CD8-positive, alpha-beta memory T cell (primary cell): Measurements from ENCODE around the gene LIF. TPM values are rescaled to one million over a fixed set of nuclear protein-coding genes. Genes with fewer than 3 reads are reported as not detected.

ENCODE experiments used
- CTCF ChIA-PET: fragments of 350-600 bp; sonication (Branson Sonifier 250); formaldehyde crosslinking; loops from one replicate; lab custom pipeline; 2021; ENCODE audit warnings: antibody characterized with exemption; lab: Charles Lee
- POLR2A ChIA-PET: fragments of 350-600 bp; sonication (Branson Sonifier 250); formaldehyde crosslinking; loops from one replicate; lab custom pipeline; 2021; ENCODE audit warnings: antibody characterized with exemption; lab: Charles Lee
- DNase-seq, 5 donors: peaks; one replicate each; pipeline versions ENCODE4 v3.0.0 to v3.0.0-alpha.2; 2020 to 2022; ENCODE audit warnings: mixed read lengths in 1 of 5
- H3K27ac ChIP-seq: one replicate; pipeline ENCODE4 v1.7.0; 2013; ENCODE audit warnings: low read depth, mild to moderate bottlenecking, low read length, moderate library complexity
- H3K27me3 ChIP-seq: 2 replicates; pipeline ENCODE4 v1.7.0; 2013; ENCODE audit warnings: low read length, mild to moderate bottlenecking; ENCODE audit not compliant: insufficient read depth, poor library complexity, severe bottlenecking
- H3K36me3 ChIP-seq: 2 replicates; pipeline ENCODE4 v1.7.0; 2013; ENCODE audit warnings: mild to moderate bottlenecking, low read length, moderate library complexity; ENCODE audit not compliant: insufficient read depth
- H3K4me1 ChIP-seq: 2 replicates; pipeline ENCODE4 v1.7.0; 2013; ENCODE audit warnings: mild to moderate bottlenecking, low read length, moderate library complexity; ENCODE audit not compliant: insufficient read depth
- H3K4me3 ChIP-seq: 2 replicates; pipeline ENCODE4 v1.7.0; 2013; ENCODE audit warnings: mild to moderate bottlenecking, low read length
- H3K9me3 ChIP-seq: 2 replicates; pipeline ENCODE4 v1.7.0; 2013; ENCODE audit warnings: mild to moderate bottlenecking, low read length
- H3K27ac Mint-ChIP-seq, 8 donors: one replicate each; pipeline ENCODE4 v1.8.0; 2020 to 2021; ENCODE audit warnings: mixed read lengths in 8 of 8, mild to moderate bottlenecking in 6 of 8, inconsistent platforms in 3 of 8, moderate library complexity in 3 of 8
- H3K27me3 Mint-ChIP-seq, 2 donors: one replicate each; pipeline ENCODE4 v1.8.0; 2020 to 2021; ENCODE audit warnings: mixed read lengths in 2 of 2, mild to moderate bottlenecking in 1 of 2, moderate library complexity in 1 of 2
- H3K36me3 Mint-ChIP-seq, 3 donors: one replicate each; pipeline ENCODE4 v1.8.0; 2020 to 2021; ENCODE audit warnings: mixed read lengths in 3 of 3, inconsistent platforms in 1 of 3, mild to moderate bottlenecking in 1 of 3
- H3K4me1 Mint-ChIP-seq, 3 donors: one replicate each; pipeline ENCODE4 v1.8.0; 2020 to 2021; ENCODE audit warnings: mixed read lengths in 3 of 3, inconsistent platforms in 1 of 3, mild to moderate bottlenecking in 1 of 3
- H3K4me3 Mint-ChIP-seq, 7 donors: one replicate each; pipeline ENCODE4 v1.8.0; 2020 to 2021; ENCODE audit warnings: mixed read lengths in 7 of 7, mild to moderate bottlenecking in 6 of 7, moderate library complexity in 4 of 7, inconsistent platforms in 2 of 7
- H3K9me3 Mint-ChIP-seq, 5 donors: one replicate each; pipeline ENCODE4 v1.8.0; 2020 to 2022; ENCODE audit warnings: mixed read lengths in 5 of 5, mild to moderate bottlenecking in 3 of 5, moderate library complexity in 2 of 5, inconsistent platforms in 1 of 5
- polyA plus RNA-seq: library from polyadenylated mRNA; unstranded; fragments of 300-500 nt; fragmentation: Illumina TruSeq; gene quantifications from one replicate; pipeline ENCODE4 v1.2.3, GENCODE V29; 2021
- total RNA-seq, 2 experiments: library from RNA; stranded (reverse); gene quantifications; one replicate each; pipeline ENCODE4 v1.2.3, GENCODE V29; 2021

The LIF gene
- total and polyA plus RNA-seq, 3 experiments from 2014 or later, result 87.5 to 88.6 TPM; not detected in 1

DNA sequence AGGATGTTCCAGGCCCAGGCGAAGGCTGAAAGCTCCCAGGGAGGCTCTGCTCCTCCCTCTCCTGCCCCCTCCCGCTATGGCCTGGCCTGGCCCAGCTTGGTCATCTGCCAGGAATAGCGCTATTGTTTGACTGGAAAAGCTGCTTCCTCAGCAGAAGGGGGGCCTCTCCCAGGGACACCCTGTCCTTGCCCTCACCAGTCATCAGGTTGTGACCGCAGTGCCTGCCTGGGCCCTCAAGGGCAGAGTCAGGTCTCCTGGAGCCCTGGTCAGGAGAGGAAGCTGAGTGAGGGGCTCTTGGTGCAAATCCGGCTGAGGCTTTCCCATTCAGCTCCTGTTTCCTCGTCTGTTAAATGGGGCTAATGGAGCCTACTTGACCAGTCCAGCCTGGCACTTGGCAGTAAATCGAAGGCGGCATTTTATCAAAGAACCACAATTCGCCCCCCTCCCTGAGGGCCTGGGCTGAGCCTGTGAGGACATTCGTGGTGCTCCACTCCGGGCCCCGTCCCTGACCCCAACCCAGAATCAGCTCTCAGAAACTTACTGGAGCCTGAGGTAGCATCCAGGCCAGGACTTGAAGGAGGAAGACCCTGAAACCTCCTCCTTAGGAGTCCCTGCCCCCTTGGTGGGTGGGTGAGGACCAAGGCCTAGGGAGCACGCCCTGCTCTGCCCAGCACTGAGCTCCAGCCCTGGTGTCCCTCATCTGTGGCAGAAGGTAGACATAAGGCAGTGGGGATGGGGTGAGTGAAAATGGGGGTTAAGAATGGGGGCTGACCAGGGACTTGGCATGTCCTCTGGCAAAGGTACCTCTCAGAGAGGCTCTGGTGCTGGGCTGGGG is 44.7 kb upstream of the LIF start:
- ChIA-PET CTCF (interaction anchor here (0.7 to 9.0 kb wide), 11 partner anchors 9 to 195 kb away, joined by 3 to 246 read pairs (median 5); partner anchors contain the start of genes CCDC157, RNF215 and SF3A1), POLR2A (interaction anchor here (0.6 to 6.2 kb wide), 5 partner anchors 11 to 64 kb away, joined by 3 to 48 read pairs (median 45); partner anchors contain the start of genes CCDC157, SF3A1 and TBC1D10A)
- Mint-ChIP-seq H3K27me3 (peaks cover 0 to 1% of the 10 kb centered on the region in 2 donors), H3K36me3 (peaks cover 2 to 60% (median 12%) of the 10 kb centered on the region in 3 donors), H3K9me3 (no peaks in the 10 kb centered on the region), H3K4me1 (peaks cover 30 to 47% (median 32%) of the 10 kb centered on the region in 3 donors), H3K4me3 (peak overlapping the region in 3 of 7 donors; percentile 19 to 95 (median 31)), H3K27ac (peak overlapping the region in 6 of 8 donors; percentile 47 to 96 (median 90))
- peaks cover 48% of the 10 kb centered on the region for H3K4me1 ChIP-seq
- H3K9me3 ChIP-seq, result no peaks in the 10 kb centered on the region
- H3K4me3 ChIP-seq, result no peak overlapping the region
- H3K27me3 ChIP-seq, result no peaks in the 10 kb centered on the region
- no peak for DNase-seq
- no peak overlapping the region for H3K27ac ChIP-seq
- peaks cover 25% of the 10 kb centered on the region for H3K36me3 ChIP-seq

DNA sequence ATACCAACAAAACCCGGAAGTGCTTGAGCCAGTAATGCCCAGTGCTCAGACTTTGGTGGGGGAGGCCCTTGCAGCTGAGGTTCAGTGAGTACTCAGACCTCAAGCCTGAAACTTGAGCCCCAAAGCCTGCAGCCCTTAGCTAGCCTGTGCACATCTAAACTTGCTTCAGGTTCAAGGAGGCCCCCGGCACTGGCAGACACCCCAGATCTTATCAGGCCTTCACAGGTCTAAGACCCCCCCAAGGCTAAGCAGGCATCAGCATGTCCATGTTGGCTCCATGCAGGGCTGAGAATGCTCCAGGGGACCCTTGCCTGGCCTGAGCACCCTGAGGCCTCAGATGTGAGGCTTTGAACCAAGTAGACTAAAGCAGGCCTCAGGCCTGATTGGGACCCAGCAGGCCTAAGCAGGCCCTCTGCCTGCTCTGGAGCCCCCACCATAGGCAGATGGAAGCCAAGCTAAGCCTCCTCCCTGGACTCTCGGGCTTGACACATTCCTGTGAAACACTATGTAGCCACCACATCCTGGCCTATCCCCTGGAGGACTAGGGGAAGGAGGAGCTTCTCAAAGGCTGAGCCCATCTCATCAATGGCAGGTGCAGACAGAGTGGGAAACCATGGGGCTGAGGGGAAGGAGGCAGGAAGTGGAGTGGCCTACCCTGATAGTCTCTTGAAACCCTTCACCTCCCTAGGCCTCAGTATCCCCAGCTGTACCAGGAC is 43.9 kb upstream of the LIF start:
- no peaks in the 10 kb centered on the region for H3K9me3 Mint-ChIP-seq
- peaks cover 0 to 1% of the 10 kb centered on the region in 2 donors for H3K27me3 Mint-ChIP-seq
- peak overlapping the region; percentile 87 to 97 (median 94) for H3K27ac Mint-ChIP-seq

DNA sequence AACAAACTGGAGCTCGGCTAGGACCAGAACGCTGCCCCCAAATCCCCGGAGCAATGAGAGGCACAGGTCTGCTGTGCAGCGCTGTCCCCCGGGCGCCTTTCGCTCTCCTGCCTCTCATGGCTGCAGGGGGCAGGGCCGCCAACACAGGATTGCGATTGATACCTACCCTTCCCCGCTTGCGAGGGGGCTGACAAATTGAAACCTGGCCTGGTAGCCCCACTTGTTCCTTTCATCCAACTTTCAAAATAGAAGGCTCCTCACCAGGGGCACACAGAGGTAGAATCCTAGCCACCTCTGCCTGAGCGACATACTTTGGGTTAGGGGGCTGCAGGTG is 43.4 kb upstream of the LIF start:
- Mint-ChIP-seq H3K27ac (peak overlapping the region; percentile 87 to 97 (median 94)), H3K4me3 (peak overlapping the region; percentile 87 to 95 (median 90)), H3K27me3 (peaks cover 0 to 1% of the 10 kb centered on the region in 2 donors), H3K4me1 (peaks cover 23 to 43% (median 26%) of the 10 kb centered on the region in 3 donors), H3K36me3 (peaks cover 2 to 51% (median 12%) of the 10 kb centered on the region in 3 donors), H3K9me3 (no peaks in the 10 kb centered on the region)
- ChIA-PET POLR2A (interaction anchor here (2.0 to 6.2 kb wide), 7 partner anchors 12 to 98 kb away, joined by 7 to 48 read pairs (median 35); partner anchors contain the start of genes CCDC157, RNF215, SF3A1 and TBC1D10A), CTCF (interaction anchor here (1.0 to 9.0 kb wide), 14 partner anchors 10 to 197 kb away, joined by 5 to 246 read pairs (median 26); partner anchors contain the start of genes CCDC157, MTFP1, OSM and RNF215)
- H3K4me1 ChIP-seq, result peaks cover 35% of the 10 kb centered on the region
- H3K4me3 ChIP-seq, result peak overlapping the region; percentile 70
- H3K36me3 ChIP-seq, result peaks cover 18% of the 10 kb centered on the region
- H3K27ac ChIP-seq, result peak overlapping the region; percentile 51
- H3K27me3 ChIP-seq, result no peaks in the 10 kb centered on the region
- H3K9me3 ChIP-seq, result no peaks in the 10 kb centered on the region
- DNase-seq, result no peak

More for the DNA sequence above, 43.9 kb upstream of the LIF start:
- no peak overlapping the region for H3K27ac ChIP-seq
- no peaks in the 10 kb centered on the region for H3K9me3 ChIP-seq
- Mint-ChIP-seq H3K4me3 (peak overlapping the region; percentile 87 to 95 (median 90)), H3K4me1 (peaks cover 23 to 43% (median 26%) of the 10 kb centered on the region in 3 donors), H3K36me3 (peaks cover 2 to 52% (median 12%) of the 10 kb centered on the region in 3 donors)
- DNase-seq, result no peak
- H3K36me3 ChIP-seq, result peaks cover 24% of the 10 kb centered on the region
- CTCF ChIA-PET, result interaction anchor here (0.8 to 9.0 kb wide), 14 partner anchors 10 to 196 kb away, joined by 3 to 246 read pairs (median 22); partner anchors contain the start of genes CCDC157, MTFP1, RNF215 and SEC14L2
- peak overlapping the region; percentile 70 for H3K4me3 ChIP-seq
- peaks cover 40% of the 10 kb centered on the region for H3K4me1 ChIP-seq
- POLR2A ChIA-PET, result interaction anchor here (0.6 to 6.2 kb wide), 8 partner anchors 12 to 97 kb away, joined by 3 to 48 read pairs (median 28); partner anchors contain the start of genes CCDC157, RNF215, SF3A1 and TBC1D10A
- H3K27me3 ChIP-seq, result no peaks in the 10 kb centered on the region

DNA sequence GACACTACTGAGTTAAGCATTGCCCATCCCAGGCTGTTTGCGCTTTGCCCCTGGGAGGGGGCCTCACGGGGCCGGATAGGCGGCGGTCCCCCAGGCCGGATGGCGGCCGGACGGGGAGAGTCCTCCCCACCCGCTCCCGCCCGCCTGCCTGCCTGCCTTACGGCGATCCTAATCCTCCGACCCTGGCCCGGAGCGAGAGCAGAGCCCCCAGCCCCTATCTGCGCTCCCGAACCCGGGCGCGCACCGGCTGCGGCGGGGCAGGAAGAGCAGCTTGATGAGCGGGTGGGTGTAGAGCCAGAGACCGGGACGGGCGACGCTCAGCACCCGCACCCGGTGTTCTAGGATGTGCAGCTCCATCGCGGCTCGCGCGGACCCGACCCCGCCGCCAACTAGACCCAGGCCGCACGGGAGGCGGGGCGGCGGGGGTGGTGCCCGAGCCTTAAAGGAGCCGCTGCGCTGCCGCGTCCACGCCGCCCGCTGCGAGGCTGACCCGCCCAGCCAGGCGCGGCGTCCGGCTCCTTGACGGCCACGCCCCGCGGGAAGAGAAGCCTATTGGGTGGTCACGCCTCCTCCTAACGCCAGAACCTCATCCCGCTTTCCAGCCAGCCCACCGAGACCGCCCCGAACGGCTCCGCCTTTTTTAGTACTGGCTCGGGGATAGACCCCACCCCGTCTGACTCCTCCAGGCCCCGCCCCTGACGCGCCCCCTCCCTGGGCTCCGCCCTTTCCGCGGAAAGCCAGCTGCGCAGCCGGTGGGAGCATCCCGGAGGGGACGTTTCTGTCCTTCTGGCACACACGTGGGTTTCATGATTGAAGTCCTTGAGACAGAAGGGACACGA is 42.8 kb upstream of the LIF start, which contains the start of gene CASTOR1:
CASTOR1 (minus strand) TSS at position 365 of the 839 bp plus-strand sequence; CDS start at position 357, 8 bp downstream.
- H3K4me1 Mint-ChIP-seq, result peaks cover 23 to 43% (median 26%) of the 10 kb centered on the region in 3 donors

DNA sequence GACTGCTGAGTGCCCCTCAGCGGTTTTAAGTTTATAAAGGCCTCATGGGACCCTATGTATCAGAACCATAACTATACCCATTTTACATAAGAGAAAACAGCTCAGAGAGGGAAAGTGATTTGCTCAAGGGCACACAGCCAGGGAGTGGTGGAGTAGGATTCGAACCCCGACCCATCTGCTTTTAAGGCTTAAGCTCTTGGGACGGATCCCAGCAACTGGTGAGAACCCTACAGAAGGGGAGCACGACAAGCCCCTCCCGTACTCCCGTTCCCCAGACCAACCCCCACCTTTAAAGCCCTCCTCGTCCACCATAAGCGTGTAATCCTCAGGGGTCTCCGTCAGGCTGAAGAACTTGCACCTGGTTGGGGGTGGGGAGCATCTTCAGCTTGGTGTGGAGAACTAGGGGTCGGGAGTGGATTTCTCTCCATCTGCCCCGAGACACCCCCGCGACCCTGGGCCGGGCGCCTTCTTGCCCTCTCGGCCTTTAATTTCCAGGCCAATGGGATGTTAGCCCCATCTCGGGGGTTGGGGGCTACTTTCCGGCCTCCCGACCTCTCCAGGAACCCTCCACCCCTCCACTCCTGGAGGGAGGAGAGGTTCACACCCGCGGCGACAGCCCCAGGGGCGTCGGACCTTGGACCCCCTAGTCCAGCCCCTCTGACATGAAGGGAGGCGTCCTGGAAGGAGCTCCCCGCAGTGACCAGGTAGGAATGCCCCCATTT is 42.0 kb upstream of the LIF start:
- H3K9me3 ChIP-seq, result no peaks in the 10 kb centered on the region
- Mint-ChIP-seq H3K4me3 (peak overlapping the region; percentile 87 to 95 (median 90)), H3K27me3 (peaks cover 0 to 1% of the 10 kb centered on the region in 2 donors), H3K36me3 (peaks cover 2 to 44% (median 5%) of the 10 kb centered on the region in 3 donors), H3K9me3 (no peaks in the 10 kb centered on the region), H3K4me1 (peaks cover 23 to 43% (median 26%) of the 10 kb centered on the region in 3 donors), H3K27ac (peak overlapping the region; percentile 37 to 96 (median 88))
- DNase-seq, result no peak
- H3K4me1 ChIP-seq, result peaks cover 33% of the 10 kb centered on the region
- H3K4me3 ChIP-seq, result peak overlapping the region; percentile 70
- CTCF ChIA-PET, result interaction anchor here (0.7 to 9.0 kb wide), 46 partner anchors 8 to 196 kb away, joined by 3 to 246 read pairs (median 6); partner anchors contain the start of genes CCDC157, LIF, MTFP1 and OSM
- peak overlapping the region; percentile 7 for H3K27ac ChIP-seq
- H3K27me3 ChIP-seq, result no peaks in the 10 kb centered on the region
- POLR2A ChIA-PET, result interaction anchor here (1.0 to 6.2 kb wide), 11 partner anchors 14 to 136 kb away, joined by 3 to 48 read pairs (median 9); partner anchors contain the start of genes CCDC157, RNF215, SF3A1 and TBC1D10A
- H3K36me3 ChIP-seq, result peaks cover 10% of the 10 kb centered on the region

More for the DNA sequence above, 42.8 kb upstream of the LIF start, which contains the start of gene CASTOR1:
- H3K27ac Mint-ChIP-seq, result peak within 1 kb of the TSS; percentile 89 to 97 (median 94)
- peaks cover 18% of the 10 kb centered on the region for H3K36me3 ChIP-seq
- H3K9me3 ChIP-seq, result no peaks in the 10 kb centered on the region
- peak within 1 kb of the TSS; percentile 87 to 95 (median 90) for H3K4me3 Mint-ChIP-seq
- H3K27me3 Mint-ChIP-seq, result peaks cover 0 to 1% of the 10 kb centered on the region in 2 donors
- peak within 1 kb of the TSS; percentile 51 for H3K27ac ChIP-seq
- no peaks in the 10 kb centered on the region for H3K9me3 Mint-ChIP-seq
- H3K27me3 ChIP-seq, result no peaks in the 10 kb centered on the region
- peak; percentile 83 to 91 (median 89) for DNase-seq
- CTCF ChIA-PET, result interaction anchor here (1.0 to 9.0 kb wide), 26 partner anchors 10 to 197 kb away, joined by 3 to 246 read pairs (median 12); partner anchors contain the start of genes CCDC157, MTFP1, OSM and RNF215
- peaks cover 33% of the 10 kb centered on the region for H3K4me1 ChIP-seq
- H3K36me3 Mint-ChIP-seq, result peaks cover 2 to 50% (median 12%) of the 10 kb centered on the region in 3 donors
- peak within 1 kb of the TSS; percentile 70 for H3K4me3 ChIP-seq
- POLR2A ChIA-PET, result interaction anchor here (1.0 to 6.2 kb wide), 10 partner anchors 13 to 135 kb away, joined by 3 to 48 read pairs (median 15); partner anchors contain the start of genes CCDC157, RNF215, SF3A1 and TBC1D10A
